HG03039 (cell line): ENCODE measurements around the gene CRNKL1.

Source experiments
- ATAC-seq: cut with Tn5 transposase; IDR thresholded peaks from one replicate; pipeline ENCODE4 v1.9.1; 2021; ENCODE audit warnings: mild to moderate bottlenecking, moderate library complexity; ENCODE audit not compliant: unreplicated experiment

CRNKL1 gene

DNA sequence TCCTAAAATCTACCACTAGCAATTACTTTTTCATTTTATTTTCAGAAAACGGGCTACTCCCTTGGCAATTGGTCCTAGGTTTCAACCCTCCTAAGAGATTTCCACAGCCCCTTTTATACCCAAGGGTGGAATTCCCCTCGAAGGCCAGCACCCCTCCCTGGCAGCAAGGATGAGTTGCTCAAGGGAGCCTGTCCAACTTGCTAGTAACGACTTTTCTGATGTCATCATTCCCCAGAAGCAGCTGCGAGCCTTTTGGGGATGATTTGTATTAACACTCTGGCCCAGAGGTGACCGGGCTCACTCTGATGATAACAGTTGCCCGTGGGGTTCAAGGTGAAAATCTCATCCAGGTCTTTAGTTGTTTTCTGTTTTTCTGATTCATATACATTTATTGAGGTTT lies 65.8 kb downstream of the CRNKL1 start:
- ATAC-seq: no peak
